HG03457 (cell line): Measurements from ENCODE around the gene ZGLP1.

ENCODE experiments used
- ATAC-seq: cut with Tn5 transposase; IDR thresholded peaks from one replicate; pipeline ENCODE4 v1.9.1; 2021; ENCODE audit warnings: moderate number of reproducible peaks; ENCODE audit not compliant: unreplicated experiment

ZGLP1 gene

GRCh38 chr19:10328558-10329429 is 19.2 kb upstream of the ZGLP1 start:
- ATAC-seq, result no peak

DNA sequence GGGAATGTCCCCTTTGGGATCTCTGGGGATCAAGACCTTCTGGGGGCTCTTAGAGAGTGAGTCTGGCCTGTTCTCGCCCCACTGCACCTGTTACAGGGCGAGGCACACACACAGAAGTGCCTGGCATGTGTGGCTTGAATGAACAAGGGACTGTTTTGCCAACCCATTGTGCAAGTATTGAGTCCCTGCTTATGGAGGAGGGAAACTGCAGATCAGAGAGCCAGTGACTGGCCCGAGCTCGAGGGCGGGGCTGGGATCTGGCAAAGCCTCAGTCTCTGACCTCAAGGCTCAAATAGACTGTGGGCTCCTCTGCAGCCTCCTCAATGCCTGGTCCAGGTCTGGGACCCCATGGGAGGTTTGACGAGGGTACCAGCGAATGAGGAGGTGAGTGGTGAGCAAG is 18.2 kb upstream of the ZGLP1 start:
- no peak for ATAC-seq

DNA sequence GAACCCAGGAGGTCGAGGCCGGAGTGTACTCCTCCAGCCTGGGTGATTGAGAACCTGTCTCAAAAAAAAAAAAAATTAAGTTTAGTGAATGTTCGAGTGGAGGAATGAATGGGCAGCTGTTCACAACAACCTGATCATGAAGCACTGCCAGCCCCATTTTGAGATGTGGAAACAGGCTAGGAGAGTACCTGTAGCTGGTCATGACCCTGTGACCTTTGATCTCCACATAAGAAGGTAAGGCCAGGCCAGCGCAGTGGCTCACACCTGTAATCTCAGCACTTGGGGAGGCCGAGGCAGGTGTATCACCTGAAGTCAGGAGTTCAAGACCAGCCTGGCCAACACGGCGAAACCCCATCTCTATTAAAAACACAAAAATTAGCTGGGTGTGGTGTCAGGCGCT is 16.1 kb upstream of the ZGLP1 start:
- no peak for ATAC-seq

DNA sequence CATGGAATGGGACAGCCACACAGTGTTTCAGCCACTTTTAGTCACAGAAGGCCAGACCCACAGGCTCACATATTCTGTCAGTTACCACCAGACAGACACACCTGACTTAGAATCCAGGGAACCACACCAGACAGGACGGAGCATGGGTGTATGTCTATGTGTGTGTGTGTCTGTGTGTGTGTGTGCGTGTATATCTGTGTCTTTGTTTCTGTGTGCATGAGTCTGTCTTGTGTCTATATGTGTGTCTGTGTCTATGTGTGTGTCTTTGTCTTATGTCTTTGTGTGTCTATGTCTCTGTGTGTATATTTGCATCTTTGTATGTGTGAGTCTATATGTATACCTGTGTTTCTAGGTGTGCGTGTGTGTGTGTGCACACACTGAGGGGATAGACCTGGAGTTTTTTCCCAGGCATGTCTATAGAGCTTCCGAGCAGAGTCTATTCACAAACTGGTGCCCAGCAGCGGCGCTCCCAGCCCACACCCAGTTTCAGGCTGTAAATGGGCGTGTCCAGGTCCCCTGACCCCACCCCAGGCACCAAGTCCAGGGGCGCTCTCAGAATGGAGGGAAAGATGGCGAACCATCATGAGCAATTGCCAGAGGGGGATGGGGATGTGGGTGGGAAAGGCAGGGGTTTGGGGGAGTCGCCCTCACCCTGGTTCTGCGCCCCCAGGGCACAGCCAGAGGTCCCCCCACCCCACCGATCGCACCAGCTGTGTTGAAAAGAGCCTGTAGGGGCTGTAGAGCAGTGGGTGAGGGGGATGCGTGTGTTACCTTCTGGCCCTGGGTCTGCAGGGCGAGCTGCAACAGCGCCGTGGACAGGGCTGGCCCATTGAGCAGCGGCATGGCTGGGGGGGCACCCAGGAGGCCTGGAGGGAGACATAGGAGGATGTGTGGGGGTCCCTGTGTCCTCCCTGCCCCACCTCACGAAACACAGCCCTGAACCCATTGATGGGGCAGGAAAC is 12.5 kb upstream of the ZGLP1 start:
- no peak for ATAC-seq

GRCh38 chr19:10321417-10321797 is 11.8 kb upstream of the ZGLP1 start:
- no peak for ATAC-seq

GRCh38 chr19:10320602-10321416 is 11.2 kb upstream of the ZGLP1 start:
- ATAC-seq, result no peak

GRCh38 chr19:10318807-10319682 is 9.4 kb upstream of the ZGLP1 start:
- no peak for ATAC-seq

DNA sequence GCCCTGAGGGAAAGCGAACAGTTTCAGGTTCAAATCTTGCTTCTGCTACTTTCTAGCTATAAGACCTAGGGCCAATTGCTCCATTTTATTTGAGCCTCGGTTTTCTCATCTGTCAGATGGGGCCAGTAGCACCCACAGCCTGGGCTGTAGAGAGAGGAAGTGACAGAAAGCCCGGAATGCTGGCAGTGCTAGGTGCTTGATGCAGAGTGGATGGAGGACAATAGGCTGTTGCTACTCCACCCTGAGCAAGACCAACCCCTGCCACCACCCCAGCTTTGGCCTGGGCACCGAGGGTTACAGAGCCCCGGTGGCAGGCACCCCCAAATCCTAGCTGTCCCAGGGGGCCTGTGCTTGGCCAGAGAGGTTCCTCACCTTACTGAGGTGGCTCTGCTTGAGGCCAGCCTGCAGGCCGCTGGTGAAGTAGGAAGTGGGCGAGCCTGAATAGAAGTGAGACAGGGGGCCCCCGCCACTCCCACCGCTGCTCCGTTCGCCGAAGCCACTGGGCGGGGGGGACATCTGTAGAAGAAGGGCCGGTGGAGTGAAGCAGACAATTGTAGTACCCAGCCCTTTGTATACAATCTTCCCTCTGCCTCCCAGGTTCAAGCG is 8.3 kb upstream of the ZGLP1 start:
- ATAC-seq, result no peak

DNA sequence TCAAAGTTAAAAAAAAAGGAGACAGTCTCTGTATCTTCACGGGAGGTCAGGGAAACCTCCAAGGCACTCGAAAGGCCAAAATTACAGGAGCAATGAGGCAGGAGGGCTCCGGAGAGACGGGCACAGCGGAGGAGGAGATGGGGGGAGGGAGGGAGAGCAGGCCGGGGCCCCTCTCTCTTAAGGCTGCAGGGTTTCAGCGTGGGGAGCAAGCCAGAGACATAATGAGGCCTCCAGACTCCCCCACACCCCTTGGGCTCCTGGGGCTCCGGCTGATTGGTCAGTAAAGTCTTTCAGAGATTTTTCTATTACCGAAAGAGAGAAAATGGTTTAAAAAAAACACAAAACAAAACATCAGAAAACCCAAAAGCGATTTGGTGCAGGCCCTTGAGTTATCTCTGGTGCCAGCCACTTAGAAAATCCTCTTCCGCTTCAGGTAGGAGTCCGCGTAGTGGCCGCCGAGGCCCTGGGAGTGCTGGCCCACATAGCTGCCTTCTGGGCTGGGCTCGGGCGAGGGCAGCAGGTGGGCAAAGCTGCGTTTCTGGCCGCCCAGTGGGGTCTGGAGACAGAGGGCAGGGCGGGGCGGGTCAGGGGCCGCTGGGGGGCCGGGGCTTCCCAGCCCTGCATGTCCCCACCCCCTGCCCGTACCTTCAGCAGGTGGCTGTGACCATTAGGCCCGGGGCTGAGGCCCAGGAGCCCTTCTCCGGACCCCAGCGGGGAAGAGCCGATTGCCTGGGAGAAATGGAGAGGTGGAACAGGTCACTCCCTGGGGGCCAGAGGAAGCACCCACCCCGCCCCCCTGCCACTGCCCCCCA is 7.6 kb upstream of the ZGLP1 start:
- ATAC-seq, result no peak

DNA sequence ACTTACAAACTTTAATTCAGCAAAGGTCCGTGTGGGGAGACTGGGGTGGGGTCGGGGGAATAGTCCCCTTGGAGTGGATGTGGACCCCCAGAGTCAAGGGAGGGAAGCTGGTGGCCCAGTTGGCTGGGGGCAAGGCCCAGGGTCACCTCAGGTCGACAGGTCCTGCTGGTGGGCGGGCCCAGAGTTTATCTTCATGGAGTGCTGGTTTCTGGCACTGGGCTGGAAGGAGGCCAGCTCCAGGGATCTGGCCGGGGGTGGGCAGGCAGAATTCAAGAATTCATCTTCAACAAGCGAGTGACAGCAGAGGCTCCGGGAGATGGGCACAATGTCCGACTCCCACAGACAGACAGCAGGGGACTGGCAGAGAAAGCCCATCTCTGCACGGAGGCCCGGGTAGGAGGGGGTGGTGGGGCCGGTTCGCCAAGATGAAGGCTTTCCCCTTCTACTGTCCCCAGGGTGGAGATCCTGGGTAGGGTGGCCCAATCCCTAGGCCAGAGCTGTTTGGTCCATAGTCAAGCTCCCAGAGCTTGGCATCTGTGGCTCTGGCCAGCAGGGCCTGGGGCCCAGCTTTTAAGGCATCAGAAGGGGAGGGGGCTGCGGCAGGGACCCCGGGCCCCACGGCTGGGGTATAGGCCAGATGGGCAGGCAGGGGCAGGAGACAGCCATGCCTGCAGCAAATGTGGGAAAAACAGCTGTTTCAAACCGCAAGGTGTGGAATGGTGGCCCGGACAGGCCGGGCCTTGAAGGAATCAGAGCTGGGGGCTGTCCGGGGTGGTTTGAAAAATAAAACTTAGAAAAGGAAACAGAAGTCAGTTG is 6.8 kb upstream of the ZGLP1 start:
- ATAC-seq, result peak; percentile 13

GRCh38 chr19:10315335-10316214 is 6.0 kb upstream of the ZGLP1 start, which contains the start of gene FDX2:
Gene FDX2, minus strand, starts transcription at chr19:10316015. Its CDS starts 19 bp downstream, at chr19:10315996.
- peak; percentile 70 for ATAC-seq

DNA sequence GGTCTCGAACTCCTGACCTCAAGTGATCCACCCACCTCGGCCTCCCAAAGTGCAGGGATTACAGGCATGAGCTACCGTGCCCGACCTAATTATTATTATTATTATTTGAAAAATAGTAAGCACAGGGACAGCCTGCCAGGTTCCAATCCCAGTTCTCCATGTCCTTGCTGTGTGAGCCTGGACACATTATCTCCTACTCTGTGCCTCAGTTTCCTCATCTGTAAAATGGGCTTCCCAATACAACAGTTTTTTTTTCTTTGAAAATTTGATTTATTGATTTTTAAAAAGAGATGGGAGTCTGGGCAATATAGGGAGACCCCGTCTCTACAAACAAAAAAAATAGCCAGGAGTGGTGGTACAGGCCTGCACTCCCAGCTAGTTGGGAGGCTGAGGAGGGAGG is 3.3 kb downstream of the ZGLP1 start:
- ATAC-seq, result no peak

- no peak for ATAC-seq
These were observed 4.3 kb downstream of the ZGLP1 start for GRCh38 chr19:10305139-10305806.

DNA sequence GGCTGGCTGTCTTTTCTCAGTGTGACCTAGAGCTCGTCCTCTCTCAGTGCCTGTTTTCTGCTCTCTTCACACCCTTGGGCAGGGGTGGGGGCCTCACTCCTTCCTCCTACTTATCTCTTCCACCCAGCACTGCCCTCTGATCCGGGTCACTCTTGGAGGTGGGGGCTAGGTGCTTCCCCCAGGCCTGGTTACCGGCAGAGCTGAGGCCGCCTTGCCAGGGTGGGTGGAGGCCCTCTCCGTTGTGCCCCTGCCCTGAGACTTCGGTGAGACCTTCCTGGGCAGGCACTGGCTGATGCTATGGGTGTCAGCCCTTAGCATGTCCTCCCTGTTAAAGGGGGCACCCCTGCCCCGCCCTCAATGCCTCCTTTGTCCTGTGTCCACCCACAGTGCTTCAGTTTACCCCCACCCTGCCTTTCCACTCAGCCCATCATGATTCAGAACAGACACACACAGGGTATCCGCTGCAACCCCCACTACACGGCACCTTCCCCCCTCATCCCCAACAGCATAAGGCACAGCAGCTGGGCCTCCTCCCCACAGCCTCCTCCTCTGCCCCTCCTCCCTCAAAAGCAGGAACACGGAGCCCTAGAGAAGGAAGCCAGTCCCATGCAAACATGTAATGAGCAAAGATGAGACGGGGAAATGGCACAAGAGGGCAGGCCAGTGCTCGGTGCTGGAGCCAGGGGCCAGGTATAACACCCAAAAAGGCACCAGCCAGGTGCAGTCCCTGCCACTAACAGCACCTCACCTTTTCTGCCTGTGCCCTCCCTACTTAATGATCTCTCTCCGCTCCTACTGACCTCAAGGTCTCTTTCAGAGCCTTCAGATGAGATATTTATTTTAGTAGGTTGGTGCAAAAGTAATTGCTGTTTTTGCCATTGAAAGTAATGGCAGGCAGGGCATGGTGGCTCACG is 9.8 kb downstream of the ZGLP1 start:
- ATAC-seq, result no peak
